Lung microvascular endothelial cell (primary cell): ENCODE measurements around the gene DDX47. TPM values are rescaled to one million over a fixed set of nuclear protein-coding genes. Genes with fewer than 3 reads are reported as not detected.

Experiments
- DNase-seq, 2 donors: peaks; one replicate each; pipeline versions ENCODE4 v3.0.0 to v3.0.0-alpha.2; 2010; ENCODE audit warnings: low read depth in 2 of 2
- total RNA-seq: library from RNA; depleted of rRNA; stranded (reverse); fragments of >200 nt; gene quantifications from 2 replicates; pipeline ENCODE4 v1.2.1, GENCODE V29; 2014

Gene DDX47
- total RNA-seq: 36.6 and 42.3 TPM in 2 replicates

DNA sequence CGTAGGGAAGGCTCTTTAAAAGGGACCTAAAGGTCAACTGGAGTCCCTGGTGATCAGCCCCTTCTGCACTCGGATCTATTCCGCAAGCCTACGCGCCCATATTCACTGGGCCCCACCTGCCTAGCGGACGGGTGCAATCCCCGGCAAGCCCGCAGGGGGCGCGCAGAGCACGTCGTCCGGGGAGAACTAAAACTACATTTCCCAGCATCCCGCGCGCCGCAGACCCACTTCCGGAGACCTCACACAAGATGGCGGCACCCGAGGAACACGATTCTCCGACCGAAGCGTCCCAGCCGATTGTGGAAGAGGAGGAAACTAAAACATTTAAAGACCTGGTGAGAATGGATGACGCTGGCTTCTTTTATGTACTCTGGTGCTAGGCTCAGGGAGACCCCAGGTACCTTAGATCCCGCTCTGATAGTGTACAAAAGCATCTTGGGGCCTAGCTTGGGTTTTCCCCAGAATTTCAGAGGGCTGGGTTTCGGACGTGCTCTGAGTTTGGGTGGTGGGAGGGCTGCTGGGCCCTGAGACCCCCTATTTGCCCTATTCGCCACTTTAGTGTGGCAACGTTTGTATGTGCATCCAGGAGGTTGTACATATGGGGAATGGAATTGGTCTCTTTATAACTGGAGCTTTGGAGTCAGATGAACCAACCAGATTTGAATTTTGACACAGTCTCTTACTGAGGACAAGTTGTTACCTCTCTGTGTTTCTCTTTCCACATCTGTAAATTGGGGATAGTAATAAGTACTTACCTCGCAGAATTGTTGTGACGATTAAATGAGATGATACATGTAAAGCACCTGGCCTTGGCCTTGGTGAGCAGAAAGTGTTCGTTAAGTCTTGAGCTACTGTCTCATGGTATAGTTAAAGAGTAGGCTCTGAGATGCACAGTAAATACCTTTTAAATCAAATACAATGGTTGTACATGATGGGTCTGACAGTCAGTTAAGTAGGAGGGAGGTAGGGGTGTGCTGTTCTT, at the start of gene DDX47:
Gene DDX47 (plus strand): TSS at position 227 of the 982 bp plus-strand sequence. CDS start 22 bp downstream, at position 249.
- DNase-seq: peak; percentile 96

GRCh38 chr12:12764824-12765223, 48.3 kb upstream of the DDX47 start:
- DNase-seq: no peak

GRCh38 chr12:12770262-12770661, 42.9 kb upstream of the DDX47 start:
- DNase-seq: no peak

GRCh38 chr12:12774791-12775190, 38.4 kb upstream of the DDX47 start:
- DNase-seq: no peak

GRCh38 chr12:12776261-12776660, 36.9 kb upstream of the DDX47 start:
- peak in 1 of 2 donors; percentile 89 for DNase-seq

GRCh38 chr12:12777092-12777491, 36.1 kb upstream of the DDX47 start:
- DNase-seq: peak in 1 of 2 donors; percentile 14

- DNase-seq: peak in 1 of 2 donors; percentile 19
Observed at GRCh38 chr12:12779007-12779406, 34.1 kb upstream of the DDX47 start.

DNA sequence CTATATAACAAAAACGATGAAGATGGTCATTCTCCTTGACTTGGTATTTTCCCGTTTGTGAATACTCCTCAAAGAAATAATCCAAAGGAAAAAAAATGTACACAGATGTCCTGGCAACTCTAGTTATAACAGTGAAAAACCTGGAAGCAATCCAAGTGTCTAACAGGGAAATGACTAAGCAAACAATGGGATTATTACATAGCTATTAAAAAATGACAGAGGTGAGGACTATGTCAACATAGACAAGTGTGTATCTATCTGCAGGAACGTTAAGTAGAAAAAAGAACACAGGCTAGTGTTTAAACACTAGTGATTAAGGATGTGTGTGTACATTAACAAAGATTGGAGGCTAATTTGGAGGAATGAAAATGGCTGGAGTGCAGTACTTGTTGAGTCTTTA, 33.6 kb upstream of the DDX47 start:
- DNase-seq: peak; percentile 96 to 99

DNA sequence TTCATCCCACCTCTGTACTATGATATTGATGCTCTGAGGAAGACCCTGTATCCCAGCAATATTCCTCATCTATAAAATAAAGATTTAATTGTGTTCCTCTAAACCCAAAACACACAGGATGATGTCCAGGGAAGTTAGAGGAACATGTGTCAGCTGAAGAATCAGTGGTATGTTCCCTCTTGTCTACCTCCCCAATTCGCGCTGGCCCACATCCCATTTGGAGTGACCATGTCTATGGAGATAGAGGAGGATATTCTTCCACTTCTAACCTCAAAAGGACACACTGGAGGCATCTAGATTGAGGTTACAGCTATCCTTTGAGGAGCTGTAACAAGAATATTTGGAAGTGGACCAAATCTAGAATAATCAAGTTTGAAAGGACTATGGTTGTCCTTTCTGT, 29.0 kb upstream of the DDX47 start:
- DNase-seq: no peak

- DNase-seq: peak; percentile 98 to 99
Observed at GRCh38 chr12:12784911-12785814, 28.0 kb upstream of the DDX47 start, which contains the start of gene APOLD1. Gene APOLD1, plus strand, starts transcription at chr12:12785659. Its CDS starts 33 bp downstream, at chr12:12785692.

DNA sequence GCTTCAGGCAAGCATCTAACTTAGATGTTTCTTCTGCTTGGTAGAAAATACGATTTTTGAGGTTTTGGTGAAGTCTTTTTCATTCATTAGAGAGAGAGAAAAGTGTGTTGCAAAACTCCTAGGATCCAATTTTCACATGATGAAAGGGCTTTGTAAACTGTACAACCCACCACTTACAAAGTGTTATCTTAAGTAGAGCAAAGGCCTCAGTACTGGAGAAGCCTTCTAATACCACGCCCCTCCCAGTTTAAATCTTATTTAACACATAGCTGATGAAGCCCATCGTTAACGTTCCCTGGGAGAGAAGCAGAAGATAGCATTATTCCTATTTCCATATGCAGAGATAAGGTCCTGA, 26.8 kb upstream of the DDX47 start:
- no peak for DNase-seq

DNA sequence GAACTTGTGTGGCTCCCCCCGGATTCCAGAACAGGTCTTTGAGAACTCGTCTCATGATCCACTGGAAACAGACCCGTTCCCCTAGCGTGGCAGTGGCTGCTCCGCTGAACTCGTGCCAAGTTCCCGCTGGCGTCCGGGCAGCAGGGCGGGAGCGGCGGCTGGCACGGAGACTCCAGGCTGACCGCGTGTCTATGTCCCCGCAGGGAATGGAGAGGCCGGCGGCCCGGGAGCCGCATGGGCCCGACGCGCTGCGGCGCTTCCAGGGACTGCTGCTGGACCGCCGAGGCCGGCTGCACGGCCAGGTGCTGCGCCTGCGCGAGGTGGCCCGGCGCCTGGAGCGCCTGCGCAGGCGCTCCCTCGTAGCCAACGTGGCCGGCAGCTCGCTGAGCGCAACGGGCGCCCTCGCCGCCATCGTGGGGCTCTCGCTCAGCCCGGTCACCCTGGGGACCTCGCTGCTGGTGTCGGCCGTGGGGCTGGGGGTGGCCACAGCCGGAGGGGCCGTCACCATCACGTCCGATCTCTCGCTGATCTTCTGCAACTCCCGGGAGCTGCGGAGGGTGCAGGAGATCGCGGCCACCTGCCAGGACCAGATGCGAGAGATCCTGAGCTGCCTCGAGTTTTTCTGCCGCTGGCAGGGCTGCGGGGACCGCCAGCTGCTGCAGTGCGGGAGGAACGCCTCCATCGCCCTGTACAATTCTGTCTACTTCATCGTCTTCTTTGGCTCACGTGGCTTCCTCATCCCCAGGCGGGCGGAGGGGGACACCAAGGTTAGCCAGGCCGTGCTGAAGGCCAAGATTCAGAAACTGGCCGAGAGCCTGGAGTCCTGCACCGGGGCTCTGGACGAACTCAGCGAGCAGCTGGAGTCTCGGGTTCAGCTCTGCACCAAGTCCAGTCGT, 26.2 kb upstream of the DDX47 start:
- DNase-seq: peak; percentile 90 to 91

GRCh38 chr12:12788131-12788530, 25.0 kb upstream of the DDX47 start:
- peak; percentile 42 to 85 for DNase-seq

DNA sequence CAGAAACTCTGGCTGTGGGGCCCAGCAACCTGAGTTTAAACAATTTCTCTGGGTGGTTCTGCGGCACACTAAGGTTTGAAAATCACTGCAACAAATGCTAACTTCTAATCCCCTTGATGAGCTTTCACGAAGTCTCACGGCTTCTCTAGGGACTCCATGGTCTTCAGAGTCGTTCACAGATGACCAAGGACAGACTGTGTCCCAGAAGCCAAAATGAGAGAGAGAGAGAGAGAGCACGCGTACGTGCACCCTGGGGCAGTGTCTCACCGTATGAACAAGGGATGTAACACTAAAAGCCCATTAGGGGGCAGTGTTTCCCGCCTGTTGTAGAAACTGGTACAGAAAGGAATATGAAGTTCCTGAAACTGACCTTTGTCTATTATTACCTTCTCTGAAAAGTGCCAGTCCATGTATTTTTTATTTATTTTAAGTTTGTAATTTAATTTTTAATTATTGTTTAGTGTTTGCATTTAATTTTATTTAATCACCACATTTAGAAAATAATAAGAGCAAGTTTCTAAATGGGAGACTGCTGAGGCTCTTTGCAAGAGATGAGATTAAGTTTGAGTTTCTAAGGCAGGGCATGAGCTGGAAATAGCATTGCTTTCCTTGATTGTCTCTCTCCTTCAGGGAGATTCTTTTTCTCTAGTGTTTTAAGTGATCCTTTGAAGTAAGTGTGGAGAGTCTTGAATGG, 24.3 kb upstream of the DDX47 start:
- peak; percentile 90 to 91 for DNase-seq

DNA sequence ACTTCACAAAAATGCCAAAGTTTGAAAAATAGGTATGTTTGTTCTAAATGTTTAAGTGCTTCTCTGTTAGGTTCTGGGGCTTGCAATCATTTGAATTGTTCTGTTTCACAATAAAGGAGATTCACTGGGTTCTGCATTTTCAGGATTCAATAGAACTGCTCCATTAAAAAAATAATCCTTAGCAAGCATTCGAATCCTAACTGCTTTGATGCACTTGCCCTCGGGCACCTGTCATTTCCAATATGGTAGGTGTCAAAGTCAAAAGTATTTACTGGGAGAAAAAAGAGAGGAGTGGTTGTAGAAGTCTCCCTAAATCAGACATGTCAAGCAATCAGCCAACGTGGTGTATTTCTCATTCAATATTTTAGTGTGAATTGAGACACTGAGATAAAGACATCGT, 22.2 kb upstream of the DDX47 start:
- DNase-seq: no peak

- DNase-seq: peak; percentile 30 to 43
Observed at GRCh38 chr12:12791756-12792369, 21.3 kb upstream of the DDX47 start.

DNA sequence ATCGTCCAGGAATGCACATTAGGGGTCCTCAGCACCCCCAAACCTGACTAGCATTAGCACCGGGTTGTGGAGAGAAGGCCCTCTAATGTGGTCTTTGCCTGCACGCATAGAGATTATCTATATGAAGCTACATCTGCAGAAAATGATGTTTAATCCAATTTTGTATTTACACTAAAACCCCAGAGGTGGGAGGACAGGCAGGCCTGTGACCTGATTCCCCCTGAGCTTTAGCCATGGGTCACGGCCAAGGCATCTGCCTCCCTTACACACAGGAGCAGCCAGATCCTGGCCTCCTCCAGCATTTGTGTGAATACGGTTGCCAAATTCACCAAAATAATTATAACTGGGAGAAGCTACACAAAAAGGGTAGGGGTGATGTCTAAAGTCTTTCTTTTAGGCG, 20.7 kb upstream of the DDX47 start:
- DNase-seq: no peak

DNA sequence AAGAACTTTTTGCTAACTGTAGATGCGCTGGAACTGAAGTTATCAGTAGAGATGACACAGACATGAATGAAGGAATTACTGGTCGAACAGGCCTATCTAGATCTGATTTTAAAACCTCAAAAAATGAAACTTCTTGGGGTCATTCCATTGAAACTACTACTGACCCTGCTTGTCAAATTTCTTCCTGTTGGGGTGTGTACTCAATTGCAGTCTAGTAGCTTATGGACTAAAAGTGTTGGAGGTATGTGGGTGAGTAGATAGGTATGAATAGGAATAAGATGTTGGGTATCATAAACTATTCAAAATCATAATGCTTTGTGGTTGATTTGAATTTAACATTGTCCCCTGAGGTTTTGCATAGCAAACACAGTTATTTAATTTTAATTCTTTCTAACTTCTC, 18.5 kb upstream of the DDX47 start:
- no peak for DNase-seq

DNA sequence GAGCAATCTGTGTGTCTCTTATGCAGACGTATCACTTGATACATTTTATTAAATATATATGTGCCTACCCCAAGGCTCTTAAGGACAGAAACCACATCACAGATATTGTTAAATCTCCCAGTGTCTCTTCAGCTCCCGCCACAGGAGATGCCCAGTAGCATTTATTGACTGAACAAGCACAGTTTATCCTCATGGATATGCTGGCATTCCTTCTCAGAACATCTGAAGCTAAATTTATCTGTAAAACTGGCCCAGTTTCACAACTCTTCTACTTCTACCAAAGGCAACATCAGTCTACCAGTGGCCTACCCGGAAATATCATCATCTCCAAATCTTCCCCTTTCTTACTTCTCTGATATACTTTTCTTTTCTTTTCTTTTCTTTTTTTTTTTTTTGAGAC, 17.0 kb upstream of the DDX47 start:
- no peak for DNase-seq
